Activated CD4-positive, alpha-beta memory T cell treated with anti-CD3 and anti-CD28 coated beads for 36 hours (primary cell): ENCODE data around the gene OR2W3. TPM values are rescaled to one million over a fixed set of nuclear protein-coding genes. Genes with fewer than 3 reads are reported as not detected.
"Not testable (repeated sequence)": the region's sequence is repeated elsewhere in the genome, so short reads cannot be mapped to it uniquely, and the experiment has no call there.

Experiments
- CTCF ChIA-PET: fragments of 350-600 bp; sonication (Branson Sonifier 250); formaldehyde crosslinking; loops from one replicate; lab custom pipeline; 2021; ENCODE audit warnings: antibody characterized with exemption, inconsistent platforms; lab: Charles Lee
- POLR2A ChIA-PET: fragments of 350-600 bp; sonication (Branson Sonifier 250); formaldehyde crosslinking; loops from one replicate; lab custom pipeline; 2021; ENCODE audit warnings: antibody characterized with exemption; lab: Charles Lee
- DNase-seq: peaks from one replicate; pipeline ENCODE4 v3.0.0-alpha.2; 2020
- H3K27ac Mint-ChIP-seq: one replicate; pipeline ENCODE4 v1.8.0; 2021; ENCODE audit warnings: mixed read lengths
- H3K27me3 Mint-ChIP-seq: one replicate; pipeline ENCODE4 v1.8.0; 2021; ENCODE audit warnings: mixed read lengths
- H3K36me3 Mint-ChIP-seq: one replicate; pipeline ENCODE4 v1.8.0; 2021; ENCODE audit warnings: mixed read lengths
- H3K4me1 Mint-ChIP-seq: one replicate; pipeline ENCODE4 v1.8.0; 2021; ENCODE audit warnings: low read depth, mixed read lengths
- H3K4me3 Mint-ChIP-seq: one replicate; pipeline ENCODE4 v1.8.0; 2021; ENCODE audit warnings: mild to moderate bottlenecking, mixed read lengths
- H3K9me3 Mint-ChIP-seq: one replicate; pipeline ENCODE4 v1.8.0; 2021; ENCODE audit warnings: mixed read lengths
- intact Hi-C: fragments of 100-400 bp; cut with micrococcal nuclease; formaldehyde crosslinking; loops from one replicate; pipeline ENCODE4 v1.15.1; 2023
- total RNA-seq, 2 experiments: library from RNA; stranded (reverse); gene quantifications; one replicate each; pipeline ENCODE4 v1.2.3, GENCODE V29; 2021

Gene OR2W3
- total RNA-seq, 2 experiments from 2014 or later = not detected

GRCh38 chr1:247933989-247934388, 38.6 kb downstream of the OR2W3 start:
- Mint-ChIP-seq H3K9me3 (peaks cover 10% of the 10 kb centered on the region), H3K27me3 (no peaks in the 10 kb centered on the region), H3K36me3 (no peaks in the 10 kb centered on the region), H3K4me3 (no peak overlapping the region), H3K27ac (no peak overlapping the region), H3K4me1 (no peaks in the 10 kb centered on the region)
- CTCF ChIA-PET = no interaction called here
- POLR2A ChIA-PET = no interaction called here
- DNase-seq = no peak
- intact Hi-C loops = loop anchor here (10.0 kb wide), 1 partner anchor 171 kb away; no protein-coding TSS in a partner anchor

- Mint-ChIP-seq H3K4me1 (no peaks in the 10 kb centered on the region), H3K9me3 (peaks cover 10% of the 10 kb centered on the region), H3K36me3 (no peaks in the 10 kb centered on the region), H3K4me3 (no peak overlapping the region), H3K27ac (no peak overlapping the region), H3K27me3 (no peaks in the 10 kb centered on the region)
- ChIA-PET POLR2A (no interaction called here), CTCF (no interaction called here)
- intact Hi-C loops = loop anchor here (5.0 to 10.0 kb wide), 2 partner anchors 169 to 872 kb away; no protein-coding TSS in a partner anchor
- no peak for DNase-seq
Measured at GRCh38 chr1:247935781-247936180, 40.4 kb downstream of the OR2W3 start.

GRCh38 chr1:247936415-247936814, 41.0 kb downstream of the OR2W3 start:
- no peaks in the 10 kb centered on the region for H3K36me3 Mint-ChIP-seq
- H3K9me3 Mint-ChIP-seq = peaks cover 10% of the 10 kb centered on the region
- ChIA-PET CTCF (interaction anchor here (0.6 to 1.2 kb wide), 2 partner anchors 92 to 855 kb away, joined by 3 read pairs; no protein-coding TSS in a partner anchor), POLR2A (interaction anchor here (0.7 kb wide), 1 partner anchor 443 kb away, joined by 3 read pairs; no protein-coding TSS in a partner anchor)
- H3K4me1 Mint-ChIP-seq = no peaks in the 10 kb centered on the region
- intact Hi-C loops = loop anchor here (5.0 to 10.0 kb wide), 2 partner anchors 168 to 871 kb away; no protein-coding TSS in a partner anchor
- no peak for DNase-seq
- no peaks in the 10 kb centered on the region for H3K27me3 Mint-ChIP-seq
- no peak overlapping the region for H3K27ac Mint-ChIP-seq
- no peak overlapping the region for H3K4me3 Mint-ChIP-seq

GRCh38 chr1:247936965-247937734, 41.8 kb downstream of the OR2W3 start:
- H3K4me1 Mint-ChIP-seq, H3K27me3 Mint-ChIP-seq, H3K36me3 Mint-ChIP-seq, H3K27ac Mint-ChIP-seq, H3K9me3 Mint-ChIP-seq: not testable (repeated sequence)
- peak; percentile 94 for DNase-seq
- POLR2A ChIA-PET = interaction anchor here (0.7 kb wide), 1 partner anchor 442 kb away, joined by 3 read pairs; no protein-coding TSS in a partner anchor
- CTCF ChIA-PET = interaction anchor here (0.5 to 1.2 kb wide), 4 partner anchors 31 to 676 kb away, joined by 3 to 5 read pairs (median 3); no protein-coding TSS in a partner anchor
- intact Hi-C loops = loop anchor here (5.0 to 10.0 kb wide), 2 partner anchors 168 to 870 kb away; no protein-coding TSS in a partner anchor
- H3K4me3 Mint-ChIP-seq = peak overlapping the region; percentile 77

- Mint-ChIP-seq H3K27me3 (peaks cover 2% of the 10 kb centered on the region), H3K4me3 (no peak overlapping the region), H3K4me1 (no peaks in the 10 kb centered on the region), H3K36me3 (no peaks in the 10 kb centered on the region), H3K9me3 (no peaks in the 10 kb centered on the region), H3K27ac (no peak overlapping the region)
- ChIA-PET POLR2A (no interaction called here), CTCF (no interaction called here)
- no peak for DNase-seq
- intact Hi-C loops = no loop called here
Measured at GRCh38 chr1:247942624-247943023, 47.2 kb downstream of the OR2W3 start.

Other genes with a start within 250 kb of the OR2W3 start
- gene OR13G1, start 215.8 kb upstream of the OR2W3 start, total RNA-seq = not detected
- not detected for gene OR6F1, start 178.9 kb upstream of the OR2W3 start, total RNA-seq
- gene OR14K1, start 157.0 kb upstream of the OR2W3 start, total RNA-seq = not detected
- not detected for gene OR14A2, start 147.4 kb upstream of the OR2W3 start, total RNA-seq
- not detected for gene OR1C1, start 135.0 kb upstream of the OR2W3 start, total RNA-seq
- not detected for gene OR14A16, start 71.5 kb upstream of the OR2W3 start, total RNA-seq
- not detected for gene OR11L1, start 53.7 kb upstream of the OR2W3 start, total RNA-seq
- under 1 TPM in 1 of 2 experiments, not detected in 1; 0.19 TPM for gene TRIM58, start 38.4 kb upstream of the OR2W3 start, total RNA-seq
- not detected for gene OR2T8, start 24.7 kb downstream of the OR2W3 start, total RNA-seq
- gene OR2AJ1, start 29.3 kb downstream of the OR2W3 start, total RNA-seq = not detected
- not detected for gene OR2L8, start 53.3 kb downstream of the OR2W3 start, total RNA-seq
- gene OR2AK2, start 69.6 kb downstream of the OR2W3 start, total RNA-seq = not detected
- gene OR2L5, start 118.1 kb downstream of the OR2W3 start, total RNA-seq = not detected
- gene OR2L2, start 134.5 kb downstream of the OR2W3 start, total RNA-seq = under 1 TPM in 1 of 2 experiments, not detected in 1; 0.07 TPM
- gene OR2L3, start 151.2 kb downstream of the OR2W3 start, total RNA-seq = not detected
- gene OR2L13, start 199.6 kb downstream of the OR2W3 start, total RNA-seq = not detected
- not detected for gene OR2M5, start 249.6 kb downstream of the OR2W3 start, total RNA-seq